ENCODE measurements around the gene C15orf39. TPM values are rescaled to one million over a fixed set of nuclear protein-coding genes. Genes with fewer than 3 reads are reported as not detected.

The C15orf39 gene
- total RNA-seq, 1 donor from 2014 or later = 2.6 TPM

DNA sequence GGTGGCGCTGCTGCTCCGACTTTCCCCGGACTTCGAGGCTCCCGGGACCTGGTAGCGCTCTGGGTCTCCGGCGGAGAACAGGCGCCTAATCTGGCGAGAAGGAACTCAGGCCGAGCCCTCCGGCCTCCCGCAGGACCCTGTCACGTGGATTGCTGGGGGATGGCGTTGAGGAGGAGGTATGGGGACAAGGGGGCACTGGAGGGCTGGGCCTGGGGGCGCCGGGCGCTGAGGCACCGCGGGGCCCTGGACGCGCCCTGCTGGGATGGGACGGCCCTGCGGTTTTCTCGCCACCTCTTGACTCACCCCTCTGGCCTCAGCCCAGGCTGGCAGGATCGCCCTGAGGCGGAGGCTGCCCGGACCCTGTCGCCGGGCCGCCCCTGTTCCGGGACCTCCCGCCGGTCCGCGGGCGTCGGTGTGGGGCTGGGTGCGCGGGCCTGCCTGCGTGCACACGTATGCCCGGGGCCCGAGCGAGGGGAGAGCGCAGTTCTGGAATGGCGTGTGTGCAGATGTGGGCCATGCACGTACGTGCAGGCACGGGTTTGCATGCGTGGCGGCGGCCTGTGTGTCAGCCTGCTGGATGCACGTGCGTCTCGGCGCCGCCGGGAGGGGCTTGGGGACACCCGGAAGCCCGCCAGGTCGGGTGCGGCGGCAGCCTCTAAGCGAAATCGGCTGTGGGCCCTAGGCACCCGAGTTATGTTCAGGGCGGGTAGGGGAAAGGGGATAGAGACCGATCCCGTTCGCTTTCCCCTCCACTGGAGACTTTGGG is 752 bp downstream of the C15orf39 start:
- peaks cover 0 to 4% (median 1%) of the 10 kb centered on the region in 3 donors for H3K36me3 ChIP-seq (ENCODE audit: control insufficient read depth in 3 of 3, insufficient read depth in 3 of 3, low read length in 3 of 3)
- no peaks in the 10 kb centered on the region for H3K9me3 ChIP-seq (ENCODE audit: control insufficient read depth in 3 of 3, low read length in 3 of 3)
- peak overlapping the region; percentile 61 to 85 (median 76) for H3K9ac ChIP-seq (ENCODE audit: low read depth in 1 of 3, low read length in 3 of 3)
- peaks cover 25 to 52% (median 47%) of the 10 kb centered on the region in 3 donors for H3K4me1 ChIP-seq (ENCODE audit: control insufficient read depth in 3 of 3, insufficient read depth in 3 of 3, low read length in 3 of 3)
- H3K4me3 ChIP-seq (ENCODE audit: low read length in 3 of 3) = peak overlapping the region; percentile 79 to 83 (median 79)
- peaks cover 0 to 4% (median 0%) of the 10 kb centered on the region in 3 donors for H3K27me3 ChIP-seq (ENCODE audit: control insufficient read depth in 3 of 3, insufficient read depth in 3 of 3, low read length in 3 of 3)
- H3K27ac ChIP-seq (ENCODE audit: low read depth, low read length) = peak overlapping the region; percentile 81

DNA sequence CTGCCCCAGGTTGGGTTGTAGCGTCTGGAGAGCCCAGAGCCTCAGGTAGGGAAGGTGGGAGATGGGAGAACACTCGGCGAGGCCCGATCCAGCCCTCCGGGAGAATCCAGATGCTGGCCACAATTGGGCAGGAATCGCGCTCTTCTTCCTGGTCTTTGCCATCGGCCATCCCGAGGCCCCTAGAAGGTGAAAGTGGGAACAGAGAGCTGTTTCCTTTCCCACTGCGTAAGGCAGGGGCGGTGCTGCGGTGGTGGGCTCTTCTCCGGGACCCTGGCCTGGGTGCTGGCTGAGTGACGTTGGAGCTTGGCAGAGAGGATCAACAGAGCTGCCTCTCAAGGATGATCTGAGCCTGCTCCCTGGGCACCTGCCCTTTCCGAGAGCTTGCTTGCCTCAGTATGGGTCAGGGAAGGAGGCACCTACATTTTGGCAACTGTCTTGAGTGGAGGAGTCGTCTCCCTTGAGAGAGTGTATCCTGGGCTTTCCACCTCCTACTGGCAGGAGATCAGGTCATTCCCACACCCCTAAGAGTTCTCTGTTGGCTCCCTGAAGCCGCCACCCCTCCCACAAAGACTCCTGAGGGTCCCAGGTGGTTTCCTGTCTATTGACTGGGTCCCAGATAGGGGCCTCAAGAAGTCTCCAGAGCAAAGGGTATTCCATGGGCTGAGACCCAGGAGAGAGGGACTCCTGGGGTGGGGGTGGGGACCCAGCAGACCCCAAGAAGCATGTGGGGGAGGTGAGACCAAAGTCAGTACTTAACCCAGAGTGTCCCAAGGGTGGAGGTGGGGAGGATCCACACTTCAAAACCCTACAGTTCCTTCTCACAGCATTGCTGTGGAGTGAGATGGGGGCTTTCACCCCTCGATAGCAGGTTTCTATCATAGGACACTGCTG is 1.6 kb downstream of the C15orf39 start:
- H3K27me3 ChIP-seq (ENCODE audit: control insufficient read depth in 3 of 3, insufficient read depth in 3 of 3, low read length in 3 of 3) = peaks cover 0 to 4% (median 0%) of the 10 kb centered on the region in 3 donors
- peaks cover 25 to 57% (median 52%) of the 10 kb centered on the region in 3 donors for H3K4me1 ChIP-seq (ENCODE audit: control insufficient read depth in 3 of 3, insufficient read depth in 3 of 3, low read length in 3 of 3)
- H3K9ac ChIP-seq (ENCODE audit: low read depth in 1 of 3, low read length in 3 of 3) = peak overlapping the region; percentile 61 to 85 (median 76)
- H3K9me3 ChIP-seq (ENCODE audit: control insufficient read depth in 3 of 3, low read length in 3 of 3) = no peaks in the 10 kb centered on the region
- peak overlapping the region; percentile 79 to 83 (median 79) for H3K4me3 ChIP-seq (ENCODE audit: low read length in 3 of 3)
- H3K27ac ChIP-seq (ENCODE audit: low read depth, low read length) = peak overlapping the region; percentile 81
- peaks cover 5 to 11% (median 7%) of the 10 kb centered on the region in 3 donors for H3K36me3 ChIP-seq (ENCODE audit: control insufficient read depth in 3 of 3, insufficient read depth in 3 of 3, low read length in 3 of 3)

DNA sequence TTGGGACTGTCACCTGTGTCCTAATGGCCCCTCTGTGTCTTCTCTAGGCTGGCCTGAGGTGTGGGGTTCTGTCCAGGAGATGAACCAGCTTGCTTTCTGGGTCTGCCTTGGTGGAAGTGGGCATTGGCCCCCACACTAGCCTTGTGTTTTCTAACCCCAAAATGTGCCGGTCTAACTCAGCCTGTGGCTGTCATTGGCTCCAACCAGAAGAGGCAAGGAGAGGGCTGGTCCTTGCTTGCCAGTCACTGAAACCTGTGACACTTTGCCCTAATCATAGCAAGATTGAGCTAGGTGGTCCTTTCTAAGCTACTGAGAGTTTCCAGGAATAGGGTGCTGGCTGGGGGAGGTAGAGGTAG is 2.2 kb downstream of the C15orf39 start:
- peaks cover 25 to 63% (median 58%) of the 10 kb centered on the region in 3 donors for H3K4me1 ChIP-seq (ENCODE audit: control insufficient read depth in 3 of 3, insufficient read depth in 3 of 3, low read length in 3 of 3)
- peak overlapping the region in 2 of 3 donors; percentile 10 to 85 for H3K9ac ChIP-seq (ENCODE audit: low read depth in 1 of 3, low read length in 3 of 3)

DNA sequence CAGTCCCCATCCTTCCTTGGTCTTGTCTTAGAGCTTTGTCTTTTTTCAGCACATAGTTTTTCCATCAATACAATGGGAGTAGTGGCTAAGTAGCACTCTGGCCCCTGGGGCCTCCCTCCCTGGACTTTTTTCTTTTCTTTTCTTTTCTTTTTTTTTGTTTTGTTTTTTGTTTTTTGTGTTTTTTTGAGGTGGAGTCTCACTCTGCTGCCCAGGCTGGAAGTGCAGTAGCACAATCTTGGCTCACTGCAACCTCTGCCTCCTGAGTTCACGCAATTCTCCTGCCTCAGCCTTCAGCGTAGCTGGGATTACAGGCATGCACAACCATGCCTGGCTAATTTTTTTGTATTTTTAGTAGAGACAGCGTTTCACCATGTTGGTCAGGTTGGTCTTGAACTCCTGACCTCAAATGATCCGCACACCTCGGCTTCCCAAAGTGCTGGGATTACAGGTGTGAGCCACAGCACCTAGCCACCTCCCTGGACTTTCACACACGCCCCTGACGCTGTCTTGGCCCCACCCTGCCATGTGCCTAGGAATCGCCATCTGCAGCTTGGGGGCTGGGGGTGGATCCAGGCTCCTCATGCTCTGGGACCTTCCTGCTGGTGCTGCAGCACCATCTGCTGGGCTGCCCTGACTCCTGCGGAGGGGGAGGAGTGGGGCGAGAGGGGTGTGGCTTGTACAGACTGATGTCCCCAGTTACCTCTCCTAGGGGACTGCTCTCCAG is 2.8 kb downstream of the C15orf39 start:
- H3K4me1 ChIP-seq (ENCODE audit: control insufficient read depth in 3 of 3, insufficient read depth in 3 of 3, low read length in 3 of 3) = peaks cover 25 to 61% (median 57%) of the 10 kb centered on the region in 3 donors
- H3K27me3 ChIP-seq (ENCODE audit: control insufficient read depth in 3 of 3, insufficient read depth in 3 of 3, low read length in 3 of 3) = no peaks in the 10 kb centered on the region
- H3K27ac ChIP-seq (ENCODE audit: low read depth, low read length) = peak overlapping the region; percentile 81
- H3K4me3 ChIP-seq (ENCODE audit: low read length in 3 of 3) = no peak overlapping the region
- H3K9ac ChIP-seq (ENCODE audit: low read depth in 1 of 3, low read length in 3 of 3) = peak overlapping the region in 1 of 3 donors; percentile 85
- no peaks in the 10 kb centered on the region for H3K9me3 ChIP-seq (ENCODE audit: control insufficient read depth in 3 of 3, low read length in 3 of 3)
- peaks cover 11 to 22% (median 13%) of the 10 kb centered on the region in 3 donors for H3K36me3 ChIP-seq (ENCODE audit: control insufficient read depth in 3 of 3, insufficient read depth in 3 of 3, low read length in 3 of 3)

More for the DNA sequence above, 2.2 kb downstream of the C15orf39 start:
- Histone ChIP-seq H3K36me3 (ENCODE audit: control insufficient read depth in 3 of 3, insufficient read depth in 3 of 3, low read length in 3 of 3) (peaks cover 9 to 16% (median 11%) of the 10 kb centered on the region in 3 donors), H3K27me3 (ENCODE audit: control insufficient read depth in 3 of 3, insufficient read depth in 3 of 3, low read length in 3 of 3) (peaks cover 0 to 4% (median 0%) of the 10 kb centered on the region in 3 donors), H3K9me3 (ENCODE audit: control insufficient read depth in 3 of 3, low read length in 3 of 3) (no peaks in the 10 kb centered on the region), H3K4me3 (ENCODE audit: low read length in 3 of 3) (peak overlapping the region in 2 of 3 donors; percentile 79 to 83), H3K27ac (ENCODE audit: low read depth, low read length) (peak overlapping the region; percentile 81)

DNA sequence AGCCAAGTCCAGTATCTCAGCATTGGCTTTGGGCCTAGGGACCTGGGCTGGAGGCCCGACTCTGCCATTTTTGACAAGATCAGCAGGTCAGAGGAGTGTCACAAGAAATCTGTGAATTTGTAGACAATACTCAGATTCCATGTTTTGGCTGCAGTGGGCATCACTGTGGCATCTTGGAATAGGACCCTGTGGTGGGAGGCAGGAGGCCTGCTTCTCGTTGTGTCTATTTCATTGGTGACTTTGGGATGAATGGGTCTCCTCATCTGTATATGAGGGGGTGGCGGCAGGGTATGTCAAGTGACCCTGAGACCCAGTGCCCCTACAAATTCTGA is 3.3 kb downstream of the C15orf39 start:
- Histone ChIP-seq H3K4me1 (ENCODE audit: control insufficient read depth in 3 of 3, insufficient read depth in 3 of 3, low read length in 3 of 3) (peaks cover 26 to 59% (median 53%) of the 10 kb centered on the region in 3 donors), H3K36me3 (ENCODE audit: control insufficient read depth in 3 of 3, insufficient read depth in 3 of 3, low read length in 3 of 3) (peaks cover 11 to 22% (median 17%) of the 10 kb centered on the region in 3 donors), H3K27ac (ENCODE audit: low read depth, low read length) (no peak overlapping the region), H3K9ac (ENCODE audit: low read depth in 1 of 3, low read length in 3 of 3) (no peak overlapping the region), H3K27me3 (ENCODE audit: control insufficient read depth in 3 of 3, insufficient read depth in 3 of 3, low read length in 3 of 3) (no peaks in the 10 kb centered on the region), H3K4me3 (ENCODE audit: low read length in 3 of 3) (no peak overlapping the region), H3K9me3 (ENCODE audit: control insufficient read depth in 3 of 3, low read length in 3 of 3) (no peaks in the 10 kb centered on the region)

DNA sequence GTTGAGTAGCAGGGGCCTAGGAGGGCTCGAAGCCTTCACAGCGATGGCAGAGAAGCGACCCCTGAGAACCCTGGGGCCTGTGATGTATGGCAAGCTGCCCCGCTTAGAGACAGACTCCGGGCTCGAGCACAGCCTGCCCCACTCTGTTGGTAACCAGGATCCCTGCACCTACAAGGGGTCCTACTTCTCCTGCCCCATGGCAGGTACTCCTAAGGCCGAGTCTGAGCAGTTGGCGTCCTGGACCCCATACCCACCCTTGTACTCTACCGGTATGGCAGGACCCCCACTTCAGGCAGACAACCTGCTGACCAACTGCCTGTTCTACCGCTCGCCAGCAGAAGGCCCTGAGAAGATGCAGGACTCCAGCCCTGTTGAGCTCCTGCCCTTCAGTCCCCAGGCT is 4.3 kb downstream of the C15orf39 start:
- Histone ChIP-seq H3K36me3 (ENCODE audit: control insufficient read depth in 3 of 3, insufficient read depth in 3 of 3, low read length in 3 of 3) (peaks cover 14 to 25% (median 24%) of the 10 kb centered on the region in 3 donors), H3K4me3 (ENCODE audit: low read length in 3 of 3) (no peak overlapping the region), H3K9ac (ENCODE audit: low read depth in 1 of 3, low read length in 3 of 3) (no peak overlapping the region), H3K4me1 (ENCODE audit: control insufficient read depth in 3 of 3, insufficient read depth in 3 of 3, low read length in 3 of 3) (peaks cover 24 to 50% (median 43%) of the 10 kb centered on the region in 3 donors), H3K9me3 (ENCODE audit: control insufficient read depth in 3 of 3, low read length in 3 of 3) (no peaks in the 10 kb centered on the region), H3K27me3 (ENCODE audit: control insufficient read depth in 3 of 3, insufficient read depth in 3 of 3, low read length in 3 of 3) (no peaks in the 10 kb centered on the region), H3K27ac (ENCODE audit: low read depth, low read length) (no peak overlapping the region)

DNA sequence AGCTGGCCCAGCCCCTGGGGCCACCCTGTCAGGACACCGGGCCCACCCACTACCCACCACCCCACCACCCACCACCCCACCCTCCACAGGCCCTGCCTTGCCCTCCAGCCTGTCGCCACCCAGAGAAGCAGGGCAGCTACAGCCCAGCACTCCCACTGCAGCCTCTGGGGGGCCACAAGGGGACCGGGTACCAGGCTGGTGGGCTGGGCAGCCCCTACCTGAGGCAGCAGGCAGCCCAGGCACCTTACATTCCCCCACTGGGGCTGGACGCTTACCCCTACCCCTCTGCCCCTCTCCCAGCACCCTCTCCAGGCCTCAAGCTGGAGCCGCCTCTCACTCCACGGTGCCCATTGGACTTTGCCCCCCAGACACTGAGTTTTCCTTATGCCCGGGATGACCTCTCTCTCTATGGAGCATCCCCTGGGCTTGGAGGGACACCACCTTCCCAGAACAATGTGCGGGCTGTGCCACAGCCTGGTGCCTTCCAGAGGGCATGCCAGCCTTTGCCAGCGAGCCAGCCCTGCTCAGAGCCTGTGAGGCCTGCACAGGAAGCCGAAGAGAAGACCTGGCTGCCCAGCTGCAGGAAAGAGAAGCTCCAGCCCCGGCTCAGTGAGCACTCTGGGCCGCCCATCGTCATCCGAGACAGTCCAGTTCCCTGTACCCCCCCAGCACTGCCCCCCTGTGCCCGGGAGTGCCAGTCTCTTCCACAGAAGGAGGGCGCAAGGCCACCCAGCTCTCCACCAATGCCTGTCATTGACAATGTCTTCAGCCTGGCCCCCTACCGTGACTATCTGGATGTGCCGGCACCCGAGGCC is 5.3 kb downstream of the C15orf39 start:
- Histone ChIP-seq H3K36me3 (ENCODE audit: control insufficient read depth in 3 of 3, insufficient read depth in 3 of 3, low read length in 3 of 3) (peaks cover 15 to 35% (median 31%) of the 10 kb centered on the region in 3 donors), H3K27me3 (ENCODE audit: control insufficient read depth in 3 of 3, insufficient read depth in 3 of 3, low read length in 3 of 3) (no peaks in the 10 kb centered on the region), H3K4me1 (ENCODE audit: control insufficient read depth in 3 of 3, insufficient read depth in 3 of 3, low read length in 3 of 3) (peaks cover 19 to 44% (median 43%) of the 10 kb centered on the region in 3 donors), H3K9me3 (ENCODE audit: control insufficient read depth in 3 of 3, low read length in 3 of 3) (no peaks in the 10 kb centered on the region), H3K27ac (ENCODE audit: low read depth, low read length) (no peak overlapping the region), H3K9ac (ENCODE audit: low read depth in 1 of 3, low read length in 3 of 3) (no peak overlapping the region), H3K4me3 (ENCODE audit: low read length in 3 of 3) (no peak overlapping the region)

DNA sequence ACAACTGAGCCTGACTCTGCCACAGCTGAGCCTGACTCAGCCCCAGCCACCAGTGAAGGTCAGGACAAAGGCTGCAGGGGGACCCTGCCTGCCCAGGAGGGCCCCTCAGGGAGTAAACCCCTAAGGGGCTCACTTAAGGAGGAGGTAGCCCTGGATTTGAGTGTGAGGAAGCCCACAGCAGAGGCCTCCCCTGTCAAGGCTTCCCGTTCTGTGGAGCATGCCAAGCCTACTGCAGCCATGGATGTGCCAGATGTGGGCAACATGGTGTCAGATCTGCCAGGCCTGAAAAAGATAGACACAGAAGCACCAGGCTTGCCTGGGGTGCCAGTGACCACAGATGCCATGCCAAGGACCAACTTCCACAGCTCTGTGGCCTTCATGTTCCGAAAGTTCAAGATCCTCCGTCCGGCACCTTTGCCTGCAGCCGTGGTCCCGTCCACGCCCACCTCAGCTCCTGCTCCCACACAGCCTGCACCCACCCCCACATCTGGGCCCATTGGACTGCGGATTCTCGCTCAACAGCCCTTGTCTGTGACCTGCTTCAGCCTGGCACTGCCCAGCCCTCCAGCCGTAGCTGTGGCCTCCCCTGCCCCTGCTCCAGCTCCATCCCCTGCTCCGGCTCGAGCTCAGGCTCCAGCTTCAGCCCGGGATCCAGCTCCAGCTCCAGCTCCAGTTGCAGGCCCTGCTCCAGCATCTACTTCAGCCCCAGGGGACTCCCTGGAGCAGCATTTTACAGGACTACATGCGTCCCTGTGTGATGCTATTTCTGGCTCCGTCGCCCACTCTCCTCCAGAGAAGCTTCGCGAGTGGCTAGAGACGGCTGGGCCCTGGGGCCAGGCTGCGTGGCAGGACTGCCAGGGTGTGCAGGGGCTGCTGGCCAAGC is 6.2 kb downstream of the C15orf39 start:
- Histone ChIP-seq H3K9me3 (ENCODE audit: control insufficient read depth in 3 of 3, low read length in 3 of 3) (no peaks in the 10 kb centered on the region), H3K36me3 (ENCODE audit: control insufficient read depth in 3 of 3, insufficient read depth in 3 of 3, low read length in 3 of 3) (peaks cover 15 to 39% (median 34%) of the 10 kb centered on the region in 3 donors), H3K4me1 (ENCODE audit: control insufficient read depth in 3 of 3, insufficient read depth in 3 of 3, low read length in 3 of 3) (peaks cover 15 to 38% (median 38%) of the 10 kb centered on the region in 3 donors), H3K27me3 (ENCODE audit: control insufficient read depth in 3 of 3, insufficient read depth in 3 of 3, low read length in 3 of 3) (no peaks in the 10 kb centered on the region), H3K9ac (ENCODE audit: low read depth in 1 of 3, low read length in 3 of 3) (no peak overlapping the region), H3K4me3 (ENCODE audit: low read length in 3 of 3) (no peak overlapping the region), H3K27ac (ENCODE audit: low read depth, low read length) (no peak overlapping the region)

Data from skeletal muscle tissue (tissue), 4 donors.